ENCODE results near the gene TMEM63B. TPM values are rescaled to one million over a fixed set of nuclear protein-coding genes. Genes with fewer than 3 reads are reported as not detected.

The TMEM63B gene
- total and polyA plus RNA-seq, 2 of the 8 experiments (the other 6 are each of a cell fraction or from before 2014, with no cell fraction given): 61.1 to 96.8 TPM

DNA sequence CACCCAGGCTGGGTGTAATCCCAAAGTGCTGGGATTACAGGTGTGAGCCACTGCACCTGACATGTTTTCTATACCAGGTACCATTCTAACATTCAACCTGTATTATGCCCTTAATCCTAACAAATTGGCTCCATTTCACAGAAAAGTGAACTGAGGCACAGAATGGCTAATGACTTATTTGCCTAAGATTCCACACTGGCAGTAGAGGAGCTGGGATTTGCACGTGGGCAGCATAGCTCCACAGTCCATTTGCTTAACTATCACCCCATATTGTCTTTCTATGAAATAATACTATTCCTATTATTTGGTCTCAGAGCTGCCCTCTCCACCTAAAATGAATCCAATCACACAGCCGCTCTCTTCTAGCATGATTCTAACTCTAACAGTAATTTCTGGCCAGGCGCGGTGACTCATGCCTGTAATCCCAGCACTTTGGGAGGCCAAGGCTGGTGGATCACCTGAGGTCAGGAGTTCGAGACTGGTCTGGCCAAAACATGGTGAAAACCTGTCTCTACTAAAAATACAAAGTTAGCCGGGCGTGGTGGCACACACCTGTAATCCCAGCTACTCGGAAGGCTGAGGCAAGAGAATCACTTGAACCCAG is 66.1 kb downstream of the TMEM63B start:
- peaks cover 4 to 8% (median 4%) of the 10 kb centered on the region in 4 experiments; a peak in 6 of 7 replicates for H3K4me1 ChIP-seq (replicated peaks in 1 of 4; ENCODE audit: control insufficient read depth in 3 of 4, insufficient read depth in 4 of 4, low read length in 3 of 4)
- H3K23me2 ChIP-seq (ENCODE audit: low read depth, low read length): peaks cover 3% of the 10 kb centered on the region; the same call in 1 of the 2 replicates
- 94% methylated on average over 8 of the region's 8 CpGs; no CpG with 5 or more reads in 1 of the 2 experiments for WGBS, 2 experiments (ENCODE audit: extremely low coverage in 1 of 2, insufficient coverage in 1 of 2, insufficient read length in 1 of 2, insufficient replicate concordance in 2 of 2, low coverage in 1 of 2, low lambda C conversion rate in 2 of 2, missing lambda C conversion rate in 1 of 2)
- H3K4me2 ChIP-seq (ENCODE audit: insufficient read depth in 1 of 2, low read depth in 2 of 2, low read length in 2 of 2): no peak overlapping the region
- no peak overlapping the region for H3K4ac ChIP-seq (replicated peaks; ENCODE audit: insufficient read length, low read depth, low read length)
- no peak overlapping the region for H2BK20ac ChIP-seq (ENCODE audit: low read length)
- POLR2A ChIA-PET (ENCODE audit: partially characterized antibody): interaction anchor here (0.9 to 3.2 kb wide), 10 partner anchors 8 to 53 kb away, joined by 3 to 26 read pairs (median 7); partner anchors contain the start of genes HSP90AB1 and SLC29A1
- H3K4me3 ChIP-seq (ENCODE audit: extremely low read depth in 1 of 4, insufficient read depth in 2 of 4, low read depth in 3 of 4, low read length in 4 of 4): no peak overlapping the region
- no peaks in the 10 kb centered on the region for H3K79me2 ChIP-seq (ENCODE audit: control insufficient read depth in 1 of 2, insufficient read depth in 2 of 2, low read length in 2 of 2)
- H3K56ac ChIP-seq (replicated peaks; ENCODE audit: insufficient read length, low read depth, low read length): no peak overlapping the region
- DNase-seq (ENCODE audit: low read depth in 1 of 2, low spot score in 2 of 2) (no peak), FAIRE-seq (no peak)
- H3K9me3 ChIP-seq (ENCODE audit: insufficient read depth in 2 of 2, low read depth in 1 of 2, low read length in 1 of 2): no peaks in the 10 kb centered on the region
- H3K27me3 ChIP-seq (replicated peaks in 1 of 4; ENCODE audit: control insufficient read depth in 3 of 4, extremely low read depth in 1 of 4, insufficient read depth in 3 of 4, low read length in 3 of 4): no peaks in the 10 kb centered on the region; a peak in 1 of 7 replicates
- CTCF ChIA-PET (ENCODE audit: partially characterized antibody): interaction anchor here (0.6 to 4.1 kb wide), 7 partner anchors 9 to 111 kb away, joined by 3 to 21 read pairs (median 7); no protein-coding TSS in a partner anchor
- H3K27ac ChIP-seq (ENCODE audit: low read depth, low read length): no peak overlapping the region
- no peak overlapping the region for H4K91ac ChIP-seq (replicated peaks; ENCODE audit: insufficient read length, low read length)
- H3K9ac ChIP-seq (replicated peaks in 1 of 4; ENCODE audit: extremely low read depth in 1 of 4, low read depth in 3 of 4, low read length in 3 of 4): no peak overlapping the region
- no peak overlapping the region for H2BK120ac ChIP-seq (replicated peaks; ENCODE audit: low read depth, low read length)
- no peak overlapping the region for H2AFZ ChIP-seq (ENCODE audit: low read length)
- no peaks in the 10 kb centered on the region for H3K36me3 ChIP-seq (ENCODE audit: control insufficient read depth in 2 of 4, insufficient read depth in 4 of 4, low read length in 3 of 4)
- no peaks in the 10 kb centered on the region for H4K20me1 ChIP-seq (replicated peaks in 1 of 2; ENCODE audit: control insufficient read depth in 1 of 2, insufficient read depth in 2 of 2, low read length in 2 of 2)
- H3K14ac ChIP-seq (ENCODE audit: insufficient read length): no peak overlapping the region
- H2AK5ac ChIP-seq (ENCODE audit: low read depth, low read length): no peak overlapping the region
- no peak overlapping the region for H2BK12ac ChIP-seq (ENCODE audit: low read depth, low read length)
- H4K5ac ChIP-seq (ENCODE audit: insufficient read length, low read depth, low read length): no peak overlapping the region
- H3K18ac ChIP-seq (ENCODE audit: extremely low read depth, low read length): no peak overlapping the region
- no peak overlapping the region for H2BK15ac ChIP-seq (ENCODE audit: low read length)
- no peak overlapping the region for H4K8ac ChIP-seq (ENCODE audit: extremely low read depth, insufficient read depth, low read length)
- no peaks in the 10 kb centered on the region for H3K79me1 ChIP-seq (ENCODE audit: low read depth, low read length)
- H2BK5ac ChIP-seq (ENCODE audit: low read depth, low read length): no peak overlapping the region
- H3K23ac ChIP-seq (ENCODE audit: insufficient read length): no peak overlapping the region
- TF ChIP-seq YY1 (IDR thresholded peaks at IDR 0.05; ENCODE audit: low read depth, low read length): no peak
- TF ChIP-seq, protein P1, sequence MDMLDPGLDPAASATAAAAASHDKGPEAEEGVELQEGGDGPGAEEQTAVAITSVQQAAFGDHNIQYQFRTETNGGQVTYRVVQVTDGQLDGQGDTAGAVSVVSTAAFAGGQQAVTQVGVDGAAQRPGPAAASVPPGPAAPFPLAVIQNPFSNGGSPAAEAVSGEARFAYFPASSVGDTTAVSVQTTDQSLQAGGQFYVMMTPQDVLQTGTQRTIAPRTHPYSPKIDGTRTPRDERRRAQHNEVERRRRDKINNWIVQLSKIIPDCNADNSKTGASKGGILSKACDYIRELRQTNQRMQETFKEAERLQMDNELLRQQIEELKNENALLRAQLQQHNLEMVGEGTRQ (IDR thresholded peaks at IDR 0.05; ENCODE audit: low read length): no peak
- TF ChIP-seq, protein P2, sequence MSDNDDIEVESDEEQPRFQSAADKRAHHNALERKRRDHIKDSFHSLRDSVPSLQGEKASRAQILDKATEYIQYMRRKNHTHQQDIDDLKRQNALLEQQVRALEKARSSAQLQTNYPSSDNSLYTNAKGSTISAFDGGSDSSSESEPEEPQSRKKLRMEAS (IDR thresholded peaks at IDR 0.05): no peak
- TF ChIP-seq TCF12 (IDR thresholded peaks at IDR 0.05; ENCODE audit: low read depth, low read length): no peak
- TF ChIP-seq, protein P3, sequence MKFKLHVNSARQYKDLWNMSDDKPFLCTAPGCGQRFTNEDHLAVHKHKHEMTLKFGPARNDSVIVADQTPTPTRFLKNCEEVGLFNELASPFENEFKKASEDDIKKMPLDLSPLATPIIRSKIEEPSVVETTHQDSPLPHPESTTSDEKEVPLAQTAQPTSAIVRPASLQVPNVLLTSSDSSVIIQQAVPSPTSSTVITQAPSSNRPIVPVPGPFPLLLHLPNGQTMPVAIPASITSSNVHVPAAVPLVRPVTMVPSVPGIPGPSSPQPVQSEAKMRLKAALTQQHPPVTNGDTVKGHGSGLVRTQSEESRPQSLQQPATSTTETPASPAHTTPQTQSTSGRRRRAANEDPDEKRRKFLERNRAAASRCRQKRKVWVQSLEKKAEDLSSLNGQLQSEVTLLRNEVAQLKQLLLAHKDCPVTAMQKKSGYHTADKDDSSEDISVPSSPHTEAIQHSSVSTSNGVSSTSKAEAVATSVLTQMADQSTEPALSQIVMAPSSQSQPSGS (IDR thresholded peaks at IDR 0.05; ENCODE audit: low read length): no peak
- TF ChIP-seq TEAD4 (IDR thresholded peaks at IDR 0.05; ENCODE audit: low read depth, low read length): no peak
- no peak for TF ChIP-seq NRF1 (IDR thresholded peaks at IDR 0.05; ENCODE audit: low read depth, low read length)
- TF ChIP-seq SP4 (IDR thresholded peaks at IDR 0.05; ENCODE audit: low read length): no peak
- TF ChIP-seq SIN3A (conservative IDR thresholded peaks at IDR 0.05 in 1 of 2, IDR thresholded peaks at IDR 0.05 in 1 of 2; ENCODE audit: low read depth in 1 of 2, low read length in 2 of 2): no peak
- TF ChIP-seq CEBPB (IDR thresholded peaks at IDR 0.05; ENCODE audit: low read depth, low read length): no peak

Data from H1 (cell line).